Measurements from ENCODE around the gene WBP11. TPM values are rescaled to one million over a fixed set of nuclear protein-coding genes. Genes with fewer than 3 reads are reported as not detected.
A peak's percentile ranks its signal among the peaks of the same experiment; 100 is the strongest.
"Not testable (repeated sequence)": the region's sequence is repeated elsewhere in the genome, so short reads cannot be mapped to it uniquely, and the experiment has no call there.

Gene WBP11
- total RNA-seq, 6 donors from 2014 or later, result 18.2 to 45.0 (median 25.3) TPM

- ATAC-seq (ENCODE audit: low FRiP score in 2 of 2), result no peak
- Histone ChIP-seq H3K27ac (no peak overlapping the region), H3K36me3 (peaks cover 0 to 4% (median 1%) of the 10 kb centered on the region in 4 donors), H3K9me3 (peaks cover 0 to 3% (median 0%) of the 10 kb centered on the region in 4 donors), H3K4me3 (peak overlapping the region in 1 of 4 donors; percentile 79), H3K27me3 (no peaks in the 10 kb centered on the region), H3K4me1 (peaks cover 0 to 22% (median 13%) of the 10 kb centered on the region in 4 donors)
- WGBS, 2 donors, result 72 to 86% methylated on average over 1 of the region's 1 CpG
- TF ChIP-seq POLR2A (IDR thresholded peaks at IDR 0.05) (no peak), POLR2AphosphoS5 (IDR thresholded peaks at IDR 0.05) (no peak), EP300 (IDR thresholded peaks at IDR 0.05) (no peak)
- no peak for DNase-seq
Measured at GRCh38 chr12:14767617-14768016, 35.7 kb downstream of the WBP11 start.

- Histone ChIP-seq H3K9me3 (peaks cover 0 to 3% (median 0%) of the 10 kb centered on the region in 4 donors), H3K27me3 (no peaks in the 10 kb centered on the region), H3K27ac (no peak overlapping the region), H3K4me1 (peaks cover 0 to 20% (median 13%) of the 10 kb centered on the region in 4 donors), H3K4me3 (no peak overlapping the region), H3K36me3 (peaks cover 0 to 4% (median 1%) of the 10 kb centered on the region in 4 donors)
- 94 to 98% methylated on average over 3 of the region's 3 CpGs for WGBS, 2 donors
- ATAC-seq (ENCODE audit: low FRiP score in 2 of 2), result no peak
- no peak for TF ChIP-seq POLR2A (IDR thresholded peaks at IDR 0.05)
- TF ChIP-seq POLR2AphosphoS5 (IDR thresholded peaks at IDR 0.05), result no peak
- no peak for TF ChIP-seq CTCF (IDR thresholded peaks at IDR 0.05)
- no peak for TF ChIP-seq EP300 (IDR thresholded peaks at IDR 0.05)
- no peak for DNase-seq
Measured at GRCh38 chr12:14766649-14767215, 36.5 kb downstream of the WBP11 start.

- not testable (repeated sequence) for H3K27me3 ChIP-seq; H3K9me3 ChIP-seq; ATAC-seq (ENCODE audit: low FRiP score in 2 of 2); H3K36me3 ChIP-seq; H3K4me3 ChIP-seq; DNase-seq; H3K27ac ChIP-seq
- peaks cover 0 to 16% (median 12%) of the 10 kb centered on the region in 4 donors for H3K4me1 ChIP-seq
- 98% methylated on average over 3 of the region's 3 CpGs for WGBS, 2 donors
Measured at GRCh38 chr12:14766020-14766419, 37.3 kb downstream of the WBP11 start.

GRCh38 chr12:14765398-14765797 is 37.9 kb downstream of the WBP11 start:
- Histone ChIP-seq H3K36me3 (peaks cover 0 to 4% (median 1%) of the 10 kb centered on the region in 4 donors), H3K4me1 (peaks cover 0 to 16% (median 12%) of the 10 kb centered on the region in 4 donors), H3K27me3 (no peaks in the 10 kb centered on the region), H3K4me3 (no peak overlapping the region), H3K27ac (no peak overlapping the region), H3K9me3 (peaks cover 0 to 3% (median 0%) of the 10 kb centered on the region in 4 donors)
- TF ChIP-seq CTCF (IDR thresholded peaks at IDR 0.05), result no peak
- no peak for TF ChIP-seq POLR2AphosphoS5 (IDR thresholded peaks at IDR 0.05)
- TF ChIP-seq EP300 (IDR thresholded peaks at IDR 0.05), result no peak
- TF ChIP-seq POLR2A (IDR thresholded peaks at IDR 0.05), result no peak
- 95 to 100% methylated on average over 2 of the region's 2 CpGs for WGBS, 2 donors
- ATAC-seq (ENCODE audit: low FRiP score in 2 of 2), result no peak
- DNase-seq, result no peak

GRCh38 chr12:14759711-14760280 is 43.5 kb downstream of the WBP11 start:
- not testable (repeated sequence) for H3K4me3 ChIP-seq; H3K9me3 ChIP-seq; H3K27me3 ChIP-seq; H3K4me1 ChIP-seq; H3K36me3 ChIP-seq; ATAC-seq (ENCODE audit: low FRiP score in 2 of 2); DNase-seq; H3K27ac ChIP-seq
- WGBS, 2 donors, result 66 to 81% methylated on average over 6 of the region's 6 CpGs

- no peak for ATAC-seq (ENCODE audit: low FRiP score in 2 of 2)
- 60 to 63% methylated on average over 17 of the region's 17 CpGs for WGBS, 2 donors
- no peaks in the 10 kb centered on the region for H3K36me3 ChIP-seq
- no peaks in the 10 kb centered on the region for H3K27me3 ChIP-seq
- no peaks in the 10 kb centered on the region for H3K9me3 ChIP-seq
- DNase-seq, result peak in 1 of 2 donors; percentile 24
- no peaks in the 10 kb centered on the region for H3K4me1 ChIP-seq
- TF ChIP-seq CTCF (IDR thresholded peaks at IDR 0.05), result peak in 3 of 6 experiments; percentile 20 to 32 (median 21)
- TF ChIP-seq EP300 (IDR thresholded peaks at IDR 0.05), result no peak
- H3K4me3 ChIP-seq, result no peak overlapping the region
- no peak overlapping the region for H3K27ac ChIP-seq
Measured at GRCh38 chr12:14756334-14757143, 46.7 kb downstream of the WBP11 start.
